ENCODE results near the gene PCDHA13. TPM values are rescaled to one million over a fixed set of nuclear protein-coding genes. Genes with fewer than 3 reads are reported as not detected.

The PCDHA13 gene
- total and polyA plus RNA-seq, 10 of the 15 experiments (the other 5 are each of a cell fraction or from before 2014, with no cell fraction given): not detected

- no peak for ATAC-seq
- Histone ChIP-seq H4K20me1 (ENCODE audit: control insufficient read depth, insufficient read depth) (no peaks in the 10 kb centered on the region), H3K79me2 (ENCODE audit: control insufficient read depth, insufficient read depth, low read length) (no peaks in the 10 kb centered on the region), H3K27me3 (replicated peaks in 1 of 2; ENCODE audit: control insufficient read depth in 2 of 2, insufficient read depth in 2 of 2, low read length in 1 of 2) (no peaks in the 10 kb centered on the region), H3K4me3 (no peak within 1 kb of the TSS), H3K4me1 (ENCODE audit: control insufficient read depth, insufficient read depth, low read length) (no peaks in the 10 kb centered on the region), H3K9me3 (replicated peaks; ENCODE audit: control insufficient read depth, insufficient read depth, low read length) (peaks cover 3% of the 10 kb centered on the region; the same call in 2 of the 3 replicates), H2AFZ (ENCODE audit: control insufficient read depth, low read depth, low read length) (no peak within 1 kb of the TSS), H3K36me3 (ENCODE audit: control insufficient read depth in 2 of 2, insufficient read depth in 2 of 2, low read length in 1 of 2) (no peaks in the 10 kb centered on the region), H3K4me2 (ENCODE audit: control insufficient read depth, insufficient read depth) (no peak within 1 kb of the TSS), H3K9ac (ENCODE audit: control insufficient read depth, insufficient read depth, low read length) (no peak within 1 kb of the TSS), H3K27ac (ENCODE audit: control insufficient read depth, insufficient read depth) (no peak within 1 kb of the TSS)
- intact Hi-C loops (cut with micrococcal nuclease; ENCODE audit: unreplicated experiment) (no loop called here), in situ Hi-C loops (cut with MboI) (no loop called here)
- POLR2A ChIA-PET: no interaction called here
- 51% methylated on average over 35 of the region's 41 CpGs for WGBS (ENCODE audit: insufficient coverage, insufficient replicate concordance, low lambda C conversion rate, missing lambda C conversion rate)
- RAD21 ChIA-PET (ENCODE audit: unreplicated experiment): no interaction called here
- CTCF ChIA-PET: no interaction called here
- FAIRE-seq: no peak
- SMC1A ChIA-PET (ENCODE audit: uncharacterized antibody, unreplicated experiment): no interaction called here
- no TSS peak for BruUV-seq (replicated peaks)
- no peak for TF ChIP-seq SIN3A (IDR thresholded peaks at IDR 0.05; ENCODE audit: low read depth, low read length)
- no peak for TF ChIP-seq CBFB (IDR thresholded peaks at IDR 0.05; ENCODE audit: low read depth)
- no peak for TF ChIP-seq PAX5 (IDR thresholded peaks at IDR 0.05; ENCODE audit: borderline replicate concordance, low read depth, low read length)
- no peak for TF ChIP-seq MYC (IDR thresholded peaks at IDR 0.05; ENCODE audit: insufficient read depth, insufficient read length, insufficient replicate concordance, low read length, severe bottlenecking)
- no peak for TF ChIP-seq CHD4 (IDR thresholded peaks at IDR 0.05)
- no peak for DNase-seq (ENCODE audit: low read depth, low spot score)
Observed at GRCh38 chr5:140925806-140926442, 44.0 kb downstream of the PCDHA13 start, which contains the start of gene PCDHAC1. TSS of gene PCDHAC1 (plus strand) at chr5:140926299. CDS start at chr5:140926893, 594 bp downstream.

- Histone ChIP-seq H3K36me3 (ENCODE audit: control insufficient read depth in 2 of 2, insufficient read depth in 2 of 2, low read length in 1 of 2) (no peaks in the 10 kb centered on the region), H3K27me3 (replicated peaks in 1 of 2; ENCODE audit: control insufficient read depth in 2 of 2, insufficient read depth in 2 of 2, low read length in 1 of 2) (no peaks in the 10 kb centered on the region), H2AFZ (ENCODE audit: control insufficient read depth, low read depth, low read length) (no peak overlapping the region), H3K79me2 (ENCODE audit: control insufficient read depth, insufficient read depth, low read length) (no peaks in the 10 kb centered on the region), H4K20me1 (ENCODE audit: control insufficient read depth, insufficient read depth) (no peaks in the 10 kb centered on the region), H3K4me1 (ENCODE audit: control insufficient read depth, insufficient read depth, low read length) (no peaks in the 10 kb centered on the region), H3K9ac (ENCODE audit: control insufficient read depth, insufficient read depth, low read length) (no peak overlapping the region), H3K27ac (ENCODE audit: control insufficient read depth, insufficient read depth) (no peak overlapping the region), H3K4me2 (ENCODE audit: control insufficient read depth, insufficient read depth) (no peak overlapping the region), H3K9me3 (replicated peaks; ENCODE audit: control insufficient read depth, insufficient read depth, low read length) (peaks cover 3% of the 10 kb centered on the region; the same call in 2 of the 3 replicates), H3K4me3 (no peak overlapping the region)
- intact Hi-C loops (cut with micrococcal nuclease; ENCODE audit: unreplicated experiment): no loop called here
- BruUV-seq (replicated peaks): no TSS peak
- RAD21 ChIA-PET (ENCODE audit: unreplicated experiment): no interaction called here
- in situ Hi-C loops (cut with MboI): no loop called here
- POLR2A ChIA-PET: no interaction called here
- CTCF ChIA-PET: no interaction called here
- DNase-seq (ENCODE audit: low read depth, low spot score) (no peak), FAIRE-seq (no peak), ATAC-seq (no peak)
- 59% methylated on average over 47 of the region's 74 CpGs for WGBS (ENCODE audit: insufficient coverage, insufficient replicate concordance, low lambda C conversion rate, missing lambda C conversion rate)
- SMC1A ChIA-PET (ENCODE audit: uncharacterized antibody, unreplicated experiment): no interaction called here
- TF ChIP-seq SMAD1 (IDR thresholded peaks at IDR 0.05; ENCODE audit: low read depth, partially characterized antibody): no peak
- TF ChIP-seq, protein P1, sequence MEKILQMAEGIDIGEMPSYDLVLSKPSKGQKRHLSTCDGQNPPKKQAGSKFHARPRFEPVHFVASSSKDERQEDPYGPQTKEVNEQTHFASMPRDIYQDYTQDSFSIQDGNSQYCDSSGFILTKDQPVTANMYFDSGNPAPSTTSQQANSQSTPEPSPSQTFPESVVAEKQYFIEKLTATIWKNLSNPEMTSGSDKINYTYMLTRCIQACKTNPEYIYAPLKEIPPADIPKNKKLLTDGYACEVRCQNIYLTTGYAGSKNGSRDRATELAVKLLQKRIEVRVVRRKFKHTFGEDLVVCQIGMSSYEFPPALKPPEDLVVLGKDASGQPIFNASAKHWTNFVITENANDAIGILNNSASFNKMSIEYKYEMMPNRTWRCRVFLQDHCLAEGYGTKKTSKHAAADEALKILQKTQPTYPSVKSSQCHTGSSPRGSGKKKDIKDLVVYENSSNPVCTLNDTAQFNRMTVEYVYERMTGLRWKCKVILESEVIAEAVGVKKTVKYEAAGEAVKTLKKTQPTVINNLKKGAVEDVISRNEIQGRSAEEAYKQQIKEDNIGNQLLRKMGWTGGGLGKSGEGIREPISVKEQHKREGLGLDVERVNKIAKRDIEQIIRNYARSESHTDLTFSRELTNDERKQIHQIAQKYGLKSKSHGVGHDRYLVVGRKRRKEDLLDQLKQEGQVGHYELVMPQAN (conservative IDR thresholded peaks at IDR 0.05): no peak
- TF ChIP-seq HDAC2 (IDR thresholded peaks at IDR 0.05): no peak
- TF ChIP-seq MTA3 (IDR thresholded peaks at IDR 0.05; ENCODE audit: borderline replicate concordance, low read length): no peak
- no peak for TF ChIP-seq ZNF274 (IDR thresholded peaks at IDR 0.05; ENCODE audit: insufficient read depth, insufficient read length)
- TF ChIP-seq POU2F2 (IDR thresholded peaks at IDR 0.05; ENCODE audit: borderline replicate concordance, low read depth, low read length): no peak
- no peak for TF ChIP-seq EZH2 (IDR thresholded peaks at IDR 0.05; ENCODE audit: borderline replicate concordance, control insufficient read depth, low read depth, low read length)
- TF ChIP-seq CEBPB (IDR thresholded peaks at IDR 0.05; ENCODE audit: borderline replicate concordance in 1 of 2, low read depth in 2 of 2, low read length in 2 of 2): no peak
- TF ChIP-seq RAD51 (IDR thresholded peaks at IDR 0.05): no peak
- TF ChIP-seq RELA (IDR thresholded peaks at IDR 0.05; ENCODE audit: borderline replicate concordance, partially characterized antibody): no peak
- TF ChIP-seq FOS (IDR thresholded peaks at IDR 0.05; ENCODE audit: borderline replicate concordance, extremely low read depth, insufficient read length): no peak
Observed at GRCh38 chr5:140926443-140927227, 44.7 kb downstream of the PCDHA13 start.
